ENCODE measurements around the gene KCND3.

GRCh38 chr1:112000048-112000447 is 10.6 kb upstream of the KCND3 start:
- TF ChIP-seq YY1 (IDR thresholded peaks at IDR 0.05) (no peak), CTCF (IDR thresholded peaks at IDR 0.05; ENCODE audit: low read depth, low read length, missing input control) (no peak), MAX (IDR thresholded peaks at IDR 0.05) (no peak), RXRA (IDR thresholded peaks at IDR 0.05) (no peak), RAD21 (IDR thresholded peaks at IDR 0.05) (no peak), REST (IDR thresholded peaks at IDR 0.05) (no peak), TAF1 (conservative IDR thresholded peaks at IDR 0.05) (no peak)
